Suprapubic skin (tissue), 4 donors: ENCODE results near the gene NBL1. TPM values are rescaled to one million over a fixed set of nuclear protein-coding genes. Genes with fewer than 3 reads are reported as not detected.

ENCODE experiments used
- DNase-seq, 2 donors: peaks; one replicate each; pipeline ENCODE4 v3.0.0-alpha.2; 2019; ENCODE audit warnings: low spot score in 2 of 2
- H3K27ac ChIP-seq: fragments of 200-600 bp; sonication (generic); one replicate; pipeline ENCODE4 v1.5.1; 2019
- H3K27me3 ChIP-seq: fragments of 200-600 bp; sonication (generic); one replicate; pipeline ENCODE4 v1.5.1; 2019
- H3K36me3 ChIP-seq: fragments of 200-600 bp; sonication (generic); one replicate; pipeline ENCODE4 v1.5.1; 2019
- H3K4me1 ChIP-seq: fragments of 200-600 bp; sonication (generic); one replicate; pipeline ENCODE4 v1.5.1; 2019
- H3K4me3 ChIP-seq: fragments of 200-600 bp; sonication (generic); one replicate; pipeline ENCODE4 v1.5.1; 2019; ENCODE audit warnings: mild to moderate bottlenecking
- H3K9me3 ChIP-seq: fragments of 200-600 bp; sonication (generic); one replicate; pipeline ENCODE4 v1.5.1; 2019
- EP300 ChIP-seq: sonication (generic); formaldehyde crosslinking; IDR thresholded peaks from one replicate; pipeline ENCODE4 v1.6.1; 2017; ENCODE audit warnings: antibody characterized with exemption
- POLR2A ChIP-seq, 2 donors: fragments of 450-650 bp; IDR thresholded peaks; one replicate each; pipeline ENCODE4 v1.6.1; 2017; ENCODE audit warnings: antibody characterized with exemption in 2 of 2, mild to moderate bottlenecking in 2 of 2, moderate library complexity in 2 of 2
- POLR2AphosphoS5 ChIP-seq, 3 donors: sonication (generic); formaldehyde crosslinking; IDR thresholded peaks; one replicate each; pipeline ENCODE4 v1.6.1; 2017; ENCODE audit warnings: antibody characterized with exemption in 3 of 3
- WGBS: methylation state at CpG from one replicate; pipeline ENCODE4 v1.1.5; 2018; 5-methylcytosine and 5-hydroxymethylcytosine counted together
- total RNA-seq, 4 donors: library from RNA; depleted of rRNA; stranded (reverse); fragments of >200 nt; gene quantifications; one replicate each; pipeline ENCODE4 v1.1.0, GENCODE V29; 2016
- TF ChIP-seq, protein P1 (sequence below), 2 donors: fragments of 200-600 bp in 1 of 2; fragments of 450-650 bp in 1 of 2; sonication (generic) in 1 of 2; IDR thresholded peaks; one replicate each; pipeline ENCODE4 v1.5.1; 2016 to 2019; ENCODE audit warnings: antibody characterized with exemption in 2 of 2, mild to moderate bottlenecking in 1 of 2, moderate library complexity in 1 of 2

Gene NBL1
- total RNA-seq, 4 donors from 2014 or later = 144 to 197 (median 167) TPM

GRCh38 chr1:19695772-19696171 is 51.7 kb downstream of the NBL1 start:
- Histone ChIP-seq H3K4me3 (no peak overlapping the region), H3K27ac (no peak overlapping the region), H3K9me3 (no peaks in the 10 kb centered on the region), H3K36me3 (peaks cover 42% of the 10 kb centered on the region), H3K4me1 (no peaks in the 10 kb centered on the region), H3K27me3 (no peaks in the 10 kb centered on the region)
- WGBS = over 99% methylated on average over 7 of the region's 7 CpGs
- DNase-seq = no peak
- TF ChIP-seq, protein P1, sequence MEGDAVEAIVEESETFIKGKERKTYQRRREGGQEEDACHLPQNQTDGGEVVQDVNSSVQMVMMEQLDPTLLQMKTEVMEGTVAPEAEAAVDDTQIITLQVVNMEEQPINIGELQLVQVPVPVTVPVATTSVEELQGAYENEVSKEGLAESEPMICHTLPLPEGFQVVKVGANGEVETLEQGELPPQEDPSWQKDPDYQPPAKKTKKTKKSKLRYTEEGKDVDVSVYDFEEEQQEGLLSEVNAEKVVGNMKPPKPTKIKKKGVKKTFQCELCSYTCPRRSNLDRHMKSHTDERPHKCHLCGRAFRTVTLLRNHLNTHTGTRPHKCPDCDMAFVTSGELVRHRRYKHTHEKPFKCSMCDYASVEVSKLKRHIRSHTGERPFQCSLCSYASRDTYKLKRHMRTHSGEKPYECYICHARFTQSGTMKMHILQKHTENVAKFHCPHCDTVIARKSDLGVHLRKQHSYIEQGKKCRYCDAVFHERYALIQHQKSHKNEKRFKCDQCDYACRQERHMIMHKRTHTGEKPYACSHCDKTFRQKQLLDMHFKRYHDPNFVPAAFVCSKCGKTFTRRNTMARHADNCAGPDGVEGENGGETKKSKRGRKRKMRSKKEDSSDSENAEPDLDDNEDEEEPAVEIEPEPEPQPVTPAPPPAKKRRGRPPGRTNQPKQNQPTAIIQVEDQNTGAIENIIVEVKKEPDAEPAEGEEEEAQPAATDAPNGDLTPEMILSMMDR (IDR thresholded peaks at IDR 0.05) = no peak
- TF ChIP-seq POLR2A (IDR thresholded peaks at IDR 0.05) = no peak
- no peak for TF ChIP-seq EP300
- TF ChIP-seq POLR2AphosphoS5 (IDR thresholded peaks at IDR 0.05) = no peak

DNA sequence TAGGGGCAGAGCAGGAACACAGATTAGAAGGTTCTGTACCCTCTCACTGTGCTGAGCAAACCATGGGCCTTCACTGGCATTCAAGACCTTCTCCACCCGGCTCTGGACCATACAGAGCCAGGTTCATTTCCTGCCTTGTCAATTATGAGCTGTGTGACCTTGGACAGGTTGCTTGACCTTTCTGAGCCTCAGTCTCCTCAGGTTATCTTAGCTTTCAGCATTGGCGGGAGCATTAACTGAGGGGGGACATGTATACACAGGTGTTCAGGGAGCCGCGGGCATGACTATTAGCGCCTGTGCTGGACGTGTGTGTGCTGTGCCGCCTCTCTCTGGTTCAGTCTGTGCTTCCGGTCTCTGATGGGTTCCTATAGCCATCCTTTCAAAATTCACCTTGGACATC is 52.7 kb downstream of the NBL1 start:
- H3K4me1 ChIP-seq = no peaks in the 10 kb centered on the region
- H3K36me3 ChIP-seq = peaks cover 33% of the 10 kb centered on the region
- DNase-seq = no peak
- H3K9me3 ChIP-seq = no peaks in the 10 kb centered on the region
- H3K27ac ChIP-seq = no peak overlapping the region
- 87% methylated on average over 3 of the region's 8 CpGs for WGBS
- no peak for TF ChIP-seq POLR2AphosphoS5 (IDR thresholded peaks at IDR 0.05)
- TF ChIP-seq, protein P1 (IDR thresholded peaks at IDR 0.05) = no peak
- no peak for TF ChIP-seq POLR2A (IDR thresholded peaks at IDR 0.05)
- TF ChIP-seq EP300 = no peak
- no peaks in the 10 kb centered on the region for H3K27me3 ChIP-seq
- no peak overlapping the region for H3K4me3 ChIP-seq

- H3K36me3 ChIP-seq = peaks cover 24% of the 10 kb centered on the region
These were observed 54.1 kb downstream of the NBL1 start for GRCh38 chr1:19698181-19698580.

DNA sequence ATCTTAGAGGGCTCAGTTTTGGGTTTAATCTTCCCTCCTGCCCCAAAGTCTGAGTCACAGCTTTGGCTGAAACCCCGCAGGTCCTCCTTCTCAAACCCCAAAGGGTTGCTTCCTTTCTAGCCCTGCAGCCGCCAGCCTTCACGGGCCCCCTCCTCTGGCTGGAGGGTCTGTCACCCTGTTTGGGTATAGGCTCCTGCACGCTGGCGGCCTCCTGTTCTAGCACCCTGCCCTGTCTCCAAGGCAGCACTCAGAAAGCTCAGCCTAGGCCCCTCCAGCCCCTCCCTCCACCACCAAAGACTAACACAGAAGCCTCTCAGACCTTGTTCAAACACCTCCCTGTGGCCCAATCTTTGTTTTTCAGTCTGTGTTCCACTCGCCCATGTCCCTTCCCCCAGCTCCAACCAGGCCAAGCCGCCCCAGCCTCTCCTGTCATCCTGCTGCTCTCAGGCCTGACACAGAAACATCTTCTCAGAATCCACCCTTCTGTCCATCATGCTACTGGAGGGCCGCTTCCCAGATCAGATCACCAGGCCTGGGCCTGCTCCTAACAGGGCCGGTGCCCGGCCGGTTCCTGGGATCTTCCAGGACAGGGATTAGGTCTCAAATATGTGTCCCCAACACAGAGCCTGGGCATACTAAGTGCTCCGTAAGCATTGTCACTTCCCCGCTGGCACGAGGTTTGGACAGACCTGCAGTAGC is 56.1 kb downstream of the NBL1 start:
- Histone ChIP-seq H3K27me3 (no peaks in the 10 kb centered on the region), H3K4me1 (peaks cover 8% of the 10 kb centered on the region), H3K9me3 (no peaks in the 10 kb centered on the region), H3K36me3 (peaks cover 12% of the 10 kb centered on the region), H3K27ac (no peak overlapping the region), H3K4me3 (no peak overlapping the region)
- no peak for TF ChIP-seq POLR2A (IDR thresholded peaks at IDR 0.05)
- no peak for TF ChIP-seq POLR2AphosphoS5 (IDR thresholded peaks at IDR 0.05)
- TF ChIP-seq EP300 = no peak
- TF ChIP-seq, protein P1 (IDR thresholded peaks at IDR 0.05) = no peak
- DNase-seq = no peak
- WGBS = 93% methylated on average over 11 of the region's 14 CpGs

More at GRCh38 chr1:19698181-19698580, 54.1 kb downstream of the NBL1 start:
- Histone ChIP-seq H3K4me1 (no peaks in the 10 kb centered on the region), H3K4me3 (no peak overlapping the region), H3K9me3 (no peaks in the 10 kb centered on the region), H3K27ac (no peak overlapping the region), H3K27me3 (no peaks in the 10 kb centered on the region)
- WGBS = 88% methylated on average over 4 of the region's 4 CpGs
- DNase-seq = no peak
- no peak for TF ChIP-seq POLR2A (IDR thresholded peaks at IDR 0.05)
- TF ChIP-seq POLR2AphosphoS5 (IDR thresholded peaks at IDR 0.05) = no peak
- no peak for TF ChIP-seq EP300
- TF ChIP-seq, protein P1 (IDR thresholded peaks at IDR 0.05) = no peak

DNA sequence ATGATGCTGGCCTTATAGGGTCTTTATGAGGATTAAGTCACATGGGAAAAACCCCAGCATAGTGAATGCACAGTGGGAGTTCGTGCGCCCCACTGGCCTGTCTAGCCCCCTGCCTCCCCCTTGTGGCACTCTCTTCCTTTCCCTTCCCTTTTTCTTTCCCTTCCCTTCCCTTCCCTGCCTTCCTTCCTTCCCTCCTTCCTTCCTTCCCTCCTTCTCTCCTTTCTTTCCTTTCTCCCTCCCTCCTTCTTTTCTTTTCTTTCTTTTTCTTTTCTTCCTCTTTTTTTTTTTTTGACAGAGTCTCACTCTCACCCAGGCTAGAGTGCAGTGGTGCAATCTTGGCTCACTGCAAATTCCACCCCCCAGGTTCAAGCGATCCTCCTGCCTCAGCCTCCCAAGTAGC is 59.2 kb downstream of the NBL1 start:
- WGBS = 95% methylated on average over 3 of the region's 3 CpGs
- DNase-seq = no peak
- Histone ChIP-seq H3K27me3 (no peaks in the 10 kb centered on the region), H3K4me1 (peaks cover 8% of the 10 kb centered on the region), H3K4me3 (no peak overlapping the region), H3K9me3 (no peaks in the 10 kb centered on the region), H3K36me3 (peaks cover 14% of the 10 kb centered on the region), H3K27ac (no peak overlapping the region)
- TF ChIP-seq POLR2AphosphoS5 (IDR thresholded peaks at IDR 0.05) (no peak), POLR2A (IDR thresholded peaks at IDR 0.05) (no peak), EP300 (no peak)
- TF ChIP-seq, protein P1 (IDR thresholded peaks at IDR 0.05) = no peak
